GM12801 (cell line): Measurements from ENCODE around the gene RPS21.

Source experiments
- TF ChIP-seq, protein P1 (sequence below): IDR thresholded peaks from one replicate; pipeline ENCODE4 v1.5.1; 2011; ENCODE audit warnings: control low read depth; ENCODE audit not compliant: insufficient read length; ENCODE audit errors: extremely low read depth

RPS21 gene

DNA sequence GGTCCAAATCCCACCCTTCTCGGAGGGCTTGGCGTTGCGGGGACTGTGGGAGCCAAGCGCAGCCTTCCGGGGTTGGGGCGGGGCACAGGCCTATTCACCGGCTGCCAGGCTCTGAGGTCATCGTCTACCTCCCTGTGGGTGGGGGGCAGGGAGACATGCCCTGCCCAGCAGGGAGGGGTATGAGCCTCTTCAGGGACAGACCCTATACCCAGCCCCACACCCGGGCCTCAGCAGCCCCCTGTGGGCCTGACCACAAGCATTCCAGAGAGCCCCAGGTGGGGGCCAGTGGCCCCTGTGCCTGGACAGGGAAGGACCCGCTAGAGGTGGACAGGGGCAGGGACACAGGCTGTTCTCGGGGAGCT lies 31.4 kb upstream of the RPS21 start:
- TF ChIP-seq, protein P1, sequence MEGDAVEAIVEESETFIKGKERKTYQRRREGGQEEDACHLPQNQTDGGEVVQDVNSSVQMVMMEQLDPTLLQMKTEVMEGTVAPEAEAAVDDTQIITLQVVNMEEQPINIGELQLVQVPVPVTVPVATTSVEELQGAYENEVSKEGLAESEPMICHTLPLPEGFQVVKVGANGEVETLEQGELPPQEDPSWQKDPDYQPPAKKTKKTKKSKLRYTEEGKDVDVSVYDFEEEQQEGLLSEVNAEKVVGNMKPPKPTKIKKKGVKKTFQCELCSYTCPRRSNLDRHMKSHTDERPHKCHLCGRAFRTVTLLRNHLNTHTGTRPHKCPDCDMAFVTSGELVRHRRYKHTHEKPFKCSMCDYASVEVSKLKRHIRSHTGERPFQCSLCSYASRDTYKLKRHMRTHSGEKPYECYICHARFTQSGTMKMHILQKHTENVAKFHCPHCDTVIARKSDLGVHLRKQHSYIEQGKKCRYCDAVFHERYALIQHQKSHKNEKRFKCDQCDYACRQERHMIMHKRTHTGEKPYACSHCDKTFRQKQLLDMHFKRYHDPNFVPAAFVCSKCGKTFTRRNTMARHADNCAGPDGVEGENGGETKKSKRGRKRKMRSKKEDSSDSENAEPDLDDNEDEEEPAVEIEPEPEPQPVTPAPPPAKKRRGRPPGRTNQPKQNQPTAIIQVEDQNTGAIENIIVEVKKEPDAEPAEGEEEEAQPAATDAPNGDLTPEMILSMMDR = no peak

DNA sequence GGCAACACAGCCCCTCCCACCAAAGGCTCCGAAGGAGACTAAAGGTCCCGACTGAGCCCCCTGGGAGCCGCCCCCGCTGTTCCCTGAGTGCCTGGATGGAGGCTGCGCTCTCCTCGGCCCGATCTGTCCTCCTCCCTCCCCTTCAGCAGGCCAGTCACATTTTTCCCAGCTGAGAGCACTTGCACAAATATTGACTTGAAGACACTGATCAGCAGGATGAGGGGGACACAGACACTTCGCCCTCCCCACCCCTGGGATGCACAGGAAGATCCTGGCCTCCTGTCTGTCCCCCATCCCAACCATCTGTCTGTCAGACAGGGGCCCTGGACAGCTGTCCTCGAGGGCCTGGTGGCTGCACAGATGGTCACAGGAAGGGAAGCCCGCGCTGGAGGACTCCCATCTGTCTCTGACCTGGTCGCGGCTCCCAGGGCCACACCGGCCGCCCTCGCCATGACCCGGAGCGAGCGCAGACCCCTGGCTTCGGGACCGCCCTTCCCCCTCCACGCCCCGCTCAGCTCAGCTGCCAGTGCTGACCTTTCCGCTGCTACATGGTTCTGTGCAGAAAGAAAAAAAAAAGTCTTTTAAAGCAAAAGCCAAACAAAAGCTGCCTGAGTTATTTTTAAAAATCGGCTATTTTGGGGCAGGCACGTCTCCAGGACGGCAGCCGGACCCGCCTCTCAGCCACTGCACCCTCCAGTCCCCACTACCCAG lies 30.9 kb upstream of the RPS21 start:
- TF ChIP-seq, protein P1 = no peak

DNA sequence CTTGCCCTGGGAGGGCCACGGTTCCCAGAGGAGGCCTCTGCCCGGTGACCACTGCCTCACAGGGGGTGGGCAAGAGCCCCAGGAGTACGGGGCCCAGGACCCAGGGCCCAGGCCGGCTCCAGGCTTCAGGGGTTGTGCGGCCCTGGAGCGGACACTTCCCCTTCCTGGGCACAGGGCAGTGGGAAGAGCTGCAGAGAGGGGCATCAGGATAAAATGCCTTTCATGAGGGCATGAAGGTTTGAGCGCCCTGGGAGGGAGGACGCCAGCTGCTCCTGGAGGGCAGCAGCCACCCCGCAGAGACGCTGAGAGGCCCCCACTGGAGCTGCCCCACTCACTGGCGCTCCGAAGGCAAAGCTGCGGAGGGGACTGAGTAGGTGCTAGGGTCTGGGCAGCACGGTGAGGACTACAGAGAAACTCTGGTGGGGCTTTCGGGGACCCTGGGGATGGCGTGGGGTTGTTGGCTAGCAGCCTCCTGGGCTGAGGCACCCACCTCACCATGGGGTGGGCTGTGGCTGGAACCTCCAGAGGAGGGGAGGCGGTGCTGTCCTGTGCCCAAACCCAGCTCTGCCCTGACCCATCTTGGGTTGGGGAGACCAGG lies 30.2 kb upstream of the RPS21 start:
- TF ChIP-seq, protein P1 = no peak

DNA sequence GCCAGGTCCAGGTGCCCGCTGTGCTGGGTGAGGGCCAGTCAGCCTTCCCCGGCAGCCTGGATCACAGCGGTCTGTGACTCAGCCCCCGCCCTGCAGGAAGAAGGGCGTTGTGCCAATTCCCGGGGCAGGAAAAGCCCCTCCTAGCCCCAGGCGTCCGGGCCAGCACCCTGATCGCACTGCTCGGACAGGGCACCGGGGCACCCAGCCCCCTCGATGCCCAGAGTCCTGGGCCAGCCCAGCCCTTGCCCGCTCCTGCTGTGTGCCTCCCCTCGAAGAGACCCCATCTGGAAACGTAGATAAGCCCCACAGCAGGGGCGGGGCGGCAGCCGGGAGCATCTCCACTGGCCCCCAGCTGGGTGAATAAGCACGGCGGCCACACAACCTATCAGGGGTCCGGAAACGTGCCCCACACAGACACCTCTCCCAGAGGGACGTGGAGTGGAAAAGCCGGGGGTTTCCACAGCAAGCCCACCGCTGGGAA lies 29.7 kb upstream of the RPS21 start:
- TF ChIP-seq, protein P1 = no peak

DNA sequence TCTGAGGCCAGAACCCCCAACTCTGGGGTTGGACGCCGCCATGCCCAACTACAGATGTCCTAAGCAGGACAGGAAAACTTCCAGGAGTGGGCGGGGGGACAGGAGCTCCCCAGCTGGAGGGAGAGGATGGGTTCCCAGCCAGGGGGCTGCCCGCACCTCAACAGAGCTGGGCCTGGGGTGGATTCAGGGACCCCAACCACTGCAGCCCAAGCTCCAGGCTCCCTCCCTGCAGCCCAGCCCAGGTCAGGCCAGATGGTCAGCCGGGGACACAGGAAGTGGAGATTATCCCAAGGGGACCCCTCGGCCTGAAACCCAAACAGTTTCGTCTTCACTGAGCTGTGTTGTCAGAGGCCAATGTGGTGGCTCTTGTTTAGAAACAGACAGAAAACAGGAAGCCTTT lies 29.2 kb upstream of the RPS21 start:
- TF ChIP-seq, protein P1 = no peak

DNA sequence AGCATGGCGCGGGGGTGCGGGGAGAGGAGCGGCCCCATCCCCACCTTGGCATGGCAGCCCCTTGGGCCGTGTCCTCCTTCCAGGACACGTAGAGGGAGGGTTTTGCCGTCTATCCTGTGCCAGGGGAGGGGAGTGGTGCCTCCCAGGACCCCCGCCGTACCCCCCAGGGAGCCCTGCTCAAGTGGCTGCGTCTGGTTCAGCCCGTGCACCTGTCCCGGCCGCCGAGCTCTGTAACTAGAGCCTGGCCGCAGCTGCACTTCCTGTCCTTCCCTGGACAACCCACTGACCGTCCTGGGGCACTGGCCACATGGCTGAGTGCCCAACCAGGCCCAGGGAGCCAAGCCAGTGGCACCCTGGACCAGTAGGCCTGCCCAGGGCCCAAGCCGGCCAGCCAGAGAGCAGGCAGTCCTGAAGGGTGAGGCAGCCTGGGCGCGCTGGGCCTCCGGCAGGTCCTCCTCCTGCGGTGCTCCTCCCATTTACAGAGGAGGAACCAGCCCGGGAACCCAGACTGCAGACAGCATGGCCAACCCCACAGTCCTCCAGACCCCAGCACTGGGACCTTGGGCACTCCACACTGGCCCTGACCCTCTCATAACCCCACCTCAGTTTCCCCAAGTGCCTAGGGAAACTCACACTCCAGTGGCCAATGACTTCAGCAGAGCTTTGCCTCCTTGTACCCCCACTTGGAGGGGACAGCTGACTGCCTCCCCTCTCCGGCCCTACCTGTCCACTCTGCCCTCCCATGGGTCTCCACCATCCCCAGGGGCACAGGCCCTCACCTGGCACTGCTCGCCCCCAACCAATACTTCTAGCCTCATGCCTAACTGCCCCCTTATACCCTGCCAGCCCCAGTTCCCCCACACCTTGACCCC lies 28.5 kb upstream of the RPS21 start:
- TF ChIP-seq, protein P1 = no peak

DNA sequence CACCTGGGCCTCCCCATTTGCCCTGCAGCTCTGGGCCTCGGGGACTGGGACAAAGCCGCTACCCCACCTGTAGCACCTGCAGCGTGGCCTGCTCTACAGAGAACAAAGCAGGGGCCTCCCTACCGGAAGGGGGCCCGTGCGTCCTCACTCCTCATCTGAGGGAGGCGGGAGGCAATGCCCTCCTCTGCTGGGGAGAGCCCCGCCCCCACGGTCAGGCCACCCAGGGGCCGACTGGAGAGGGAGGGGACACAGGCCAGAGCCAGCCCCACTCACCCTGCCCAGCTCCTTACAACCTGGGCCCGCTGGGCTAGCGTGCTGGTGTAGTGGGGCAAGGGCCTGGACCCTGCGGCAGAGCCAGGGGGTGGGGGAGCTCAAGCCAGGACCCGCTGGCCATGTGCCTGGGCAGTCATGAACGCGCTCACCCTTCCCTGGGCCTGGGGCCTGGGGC lies 27.8 kb upstream of the RPS21 start:
- TF ChIP-seq, protein P1 = no peak
